Measurements from ENCODE around the gene TRIOBP. TPM values are rescaled to one million over a fixed set of nuclear protein-coding genes. Genes with fewer than 3 reads are reported as not detected.

TRIOBP gene
- total RNA-seq, 4 donors from 2014 or later = 45.3 to 86.4 (median 65.1) TPM

- intact Hi-C loops (cut with DNase I; ENCODE audit: low total_unique reads) = no loop called here
- TF ChIP-seq POLR2A (IDR thresholded peaks at IDR 0.05) (no peak), CTCF (IDR thresholded peaks at IDR 0.05) (no peak)
- H3K4me3 ChIP-seq (ENCODE audit: low read depth, poor library complexity, severe bottlenecking) = peak overlapping the region; percentile 49
- 6 to 13% methylated on average over 11 to 34 of the region's 68 CpGs for WGBS, 2 donors
- DNase-seq (ENCODE audit: low spot score in 2 of 2) = no peak
Measured at GRCh38 chr22:37659066-37659896, 37.6 kb upstream of the TRIOBP start.

- H3K4me3 ChIP-seq (ENCODE audit: low read depth, poor library complexity, severe bottlenecking) = no peak overlapping the region
- 60% methylated on average over 14 of the region's 14 CpGs for WGBS, 2 donors
- intact Hi-C loops (cut with DNase I; ENCODE audit: low total_unique reads) = no loop called here
- DNase-seq (ENCODE audit: low spot score in 2 of 2) = no peak
- TF ChIP-seq CTCF (IDR thresholded peaks at IDR 0.05) (no peak), POLR2A (IDR thresholded peaks at IDR 0.05) (no peak)
Measured at GRCh38 chr22:37659897-37660708, 36.7 kb upstream of the TRIOBP start.

- no peak for TF ChIP-seq CTCF (IDR thresholded peaks at IDR 0.05)
- TF ChIP-seq POLR2A (IDR thresholded peaks at IDR 0.05) = no peak
- no peak overlapping the region for H3K4me3 ChIP-seq (ENCODE audit: low read depth, poor library complexity, severe bottlenecking)
- intact Hi-C loops (cut with DNase I; ENCODE audit: low total_unique reads) = no loop called here
- 64 to 67% methylated on average over 2 of the region's 2 CpGs for WGBS, 2 donors
- no peak for DNase-seq (ENCODE audit: low spot score in 2 of 2)
Measured at GRCh38 chr22:37660709-37661045, 36.2 kb upstream of the TRIOBP start.

- H3K4me3 ChIP-seq (ENCODE audit: low read depth, poor library complexity, severe bottlenecking) = no peak overlapping the region
- TF ChIP-seq CTCF (IDR thresholded peaks at IDR 0.05) (no peak), POLR2A (IDR thresholded peaks at IDR 0.05) (no peak)
- DNase-seq (ENCODE audit: low spot score in 2 of 2) = no peak
- WGBS, 2 donors = 48 to 49% methylated on average over 12 of the region's 12 CpGs
- intact Hi-C loops (cut with DNase I; ENCODE audit: low total_unique reads) = no loop called here
Measured at GRCh38 chr22:37661160-37661924, 35.5 kb upstream of the TRIOBP start.

- intact Hi-C loops (cut with DNase I; ENCODE audit: low total_unique reads) = no loop called here
- no peak for DNase-seq (ENCODE audit: low spot score in 2 of 2)
- 84 to 87% methylated on average over 5 of the region's 5 CpGs for WGBS, 2 donors
- TF ChIP-seq CTCF (IDR thresholded peaks at IDR 0.05) = no peak
- TF ChIP-seq POLR2A (IDR thresholded peaks at IDR 0.05) = no peak
- H3K4me3 ChIP-seq (ENCODE audit: low read depth, poor library complexity, severe bottlenecking) = no peak overlapping the region
Measured at GRCh38 chr22:37662039-37662438, 34.8 kb upstream of the TRIOBP start.
